GM12892 (cell line): Measurements from ENCODE around the gene EVPLL.
"Not testable (repeated sequence)": the region's sequence is repeated elsewhere in the genome, so short reads cannot be mapped to it uniquely, and the experiment has no call there.

ENCODE experiments used
- POLR2A ChIP-seq: IDR thresholded peaks from 2 replicates; pipeline ENCODE4 v1.6.1; 2011; ENCODE audit warnings: low read depth, low read length, control low read depth
- POLR2AphosphoS5 ChIP-seq: IDR thresholded peaks from 2 replicates; pipeline ENCODE4 v1.6.1; 2011; ENCODE audit warnings: low read depth, low read length, control low read depth
- TAF1 ChIP-seq: IDR thresholded peaks from 2 replicates; pipeline ENCODE4 v1.6.1; 2011; ENCODE audit warnings: low read depth, mild to moderate bottlenecking, control low read depth, low read length, borderline replicate concordance

GRCh38 chr17:18423015-18423414 is 45.4 kb downstream of the EVPLL start:
- TF ChIP-seq POLR2A, TAF1, POLR2AphosphoS5: not testable (repeated sequence)
